AG09319 (cell line): ENCODE data around the gene MKX.

ENCODE experiments used
- DNase-seq: peaks from one replicate; pipeline ENCODE4 v3.0.0-alpha.2; 2010; ENCODE audit warnings: low read depth; ENCODE audit errors: extremely low read depth
- CTCF ChIP-seq: IDR thresholded peaks from 2 replicates; pipeline ENCODE4 v1.5.1; 2011; ENCODE audit warnings: low read depth, mild to moderate bottlenecking, inconsistent platforms, low read length, moderate library complexity

MKX gene

GRCh38 chr10:27663621-27664020 lies 82.0 kb downstream of the MKX start:
- TF ChIP-seq CTCF = no peak
- no peak for DNase-seq

DNA sequence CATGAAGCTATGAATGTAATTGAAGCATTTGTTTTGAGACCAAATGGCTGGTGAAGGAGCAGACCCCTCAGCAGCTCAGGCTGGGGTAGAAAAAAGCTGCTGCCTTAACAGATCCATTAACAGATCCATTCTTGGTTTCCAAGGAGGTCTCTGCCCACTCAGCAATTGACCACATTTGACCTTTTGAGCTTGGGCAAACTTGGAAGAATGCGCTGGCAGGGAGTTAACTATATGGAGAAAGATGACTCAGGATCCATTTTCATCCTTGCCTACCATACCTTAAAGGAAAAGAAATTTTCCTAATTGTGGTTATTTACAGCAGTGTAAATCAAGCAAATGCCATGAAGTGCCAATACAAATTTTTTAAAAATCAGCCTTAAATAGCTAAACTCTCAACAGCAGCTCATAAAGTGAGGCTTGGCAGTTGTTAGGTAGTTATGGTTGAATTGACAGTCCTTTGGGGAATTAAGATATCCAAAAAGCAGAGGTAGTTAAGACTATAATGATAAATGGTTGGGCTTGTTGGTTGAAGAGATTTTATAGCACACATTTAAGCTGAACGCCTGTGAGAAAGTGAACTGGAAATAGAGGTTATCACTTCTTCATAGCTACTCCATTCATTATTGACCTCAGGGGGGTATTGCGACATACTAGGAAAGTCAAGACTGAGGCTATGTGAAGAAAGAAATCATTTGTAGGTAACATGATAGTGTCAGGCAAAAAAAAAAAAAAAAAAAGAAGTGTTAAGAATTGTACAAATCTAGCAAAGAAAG lies 83.9 kb downstream of the MKX start:
- DNase-seq = no peak
- no peak for TF ChIP-seq CTCF

GRCh38 chr10:27660711-27661110 lies 84.9 kb downstream of the MKX start:
- no peak for TF ChIP-seq CTCF
- no peak for DNase-seq

DNA sequence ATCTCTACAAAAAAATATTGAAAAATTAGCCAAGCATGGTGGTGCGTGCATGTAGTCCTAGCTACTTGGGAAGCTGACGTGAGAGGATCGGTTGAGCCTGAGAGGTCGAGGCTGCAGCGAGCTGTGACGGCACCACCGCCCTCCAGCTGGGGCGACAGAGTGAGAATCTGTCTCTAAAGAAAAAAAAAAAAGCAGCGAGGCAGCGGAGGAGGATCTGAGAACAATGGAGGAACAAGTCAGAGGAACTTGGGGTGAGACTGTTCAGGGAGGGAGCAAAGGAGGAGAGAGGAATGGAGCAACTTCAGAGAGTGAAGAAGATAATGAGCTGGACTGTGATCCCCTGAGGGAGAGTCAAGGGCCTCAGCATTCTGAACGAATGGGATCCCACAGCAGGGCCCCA lies 85.4 kb downstream of the MKX start:
- no peak for DNase-seq
- TF ChIP-seq CTCF = no peak

GRCh38 chr10:27659786-27660185 lies 85.8 kb downstream of the MKX start:
- no peak for DNase-seq
- TF ChIP-seq CTCF = no peak

DNA sequence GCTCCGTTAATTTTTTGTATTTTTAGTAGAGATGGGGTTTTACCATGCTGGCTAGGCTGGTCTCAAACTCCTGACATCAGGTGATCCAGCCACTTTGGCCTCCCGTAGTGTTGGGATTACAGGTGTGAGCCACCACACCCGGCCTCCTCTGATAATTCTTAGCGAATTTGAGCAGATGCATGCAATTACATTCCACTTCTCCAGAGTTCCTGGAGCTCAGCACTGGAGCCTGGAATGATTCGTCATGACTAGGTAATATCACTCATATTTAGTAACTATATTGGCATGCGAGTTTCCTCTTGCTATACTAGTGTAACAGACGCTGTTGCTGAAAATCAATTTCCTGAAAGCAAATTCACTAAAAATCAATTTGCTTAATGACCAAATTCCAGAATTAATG lies 86.8 kb downstream of the MKX start:
- no peak for DNase-seq
- TF ChIP-seq CTCF = no peak

GRCh38 chr10:27655296-27655695 lies 90.3 kb downstream of the MKX start:
- no peak for DNase-seq
- TF ChIP-seq CTCF = no peak
